Endothelial cell of umbilical vein (primary cell): Measurements from ENCODE around the gene DIP2C. TPM values are rescaled to one million over a fixed set of nuclear protein-coding genes. Genes with fewer than 3 reads are reported as not detected.

Experiments
- BruUV-seq: library from RNA; stranded (reverse); fragments of 400-500 nt; replicated peaks from 2 replicates; lab custom pipeline; 2021; lab: Mats Ljungman, UMichigan
- CTCF ChIA-PET: fragments of 300-600, 350-600 bp; sonication (Branson Sonifier 250); formaldehyde crosslinking; loops from one replicate; lab custom pipeline; 2021; ENCODE audit warnings: antibody characterized with exemption, inconsistent platforms; lab: Charles Lee
- POLR2A ChIA-PET: fragments of 300-600, 350-600 bp; sonication (Branson Sonifier 250); formaldehyde crosslinking; loops from one replicate; lab custom pipeline; 2021; ENCODE audit warnings: antibody characterized with exemption, inconsistent platforms; lab: Charles Lee
- DNase-seq: peaks from one replicate; pipeline ENCODE4 v3.0.0-alpha.2; 2011; ENCODE audit warnings: low read depth, low spot score
- FAIRE-seq: peaks from 2 replicates; lab custom pipeline; 2011; peaks lifted over from hg19 to GRCh38; lab: Jason Lieb, UNC
- H2AFZ ChIP-seq: 2 replicates; pipeline ENCODE4 v1.6.0; 2012; ENCODE audit warnings: low read depth, low read length, control low read depth, inconsistent platforms
- H3K27ac ChIP-seq: 2 replicates; pipeline ENCODE4 v1.5.1; 2011; ENCODE audit warnings: low read depth, mild to moderate bottlenecking, control low read depth, low read length, moderate library complexity; ENCODE audit not compliant: insufficient read depth
- H3K27me3 ChIP-seq, 2 experiments: 2 replicates each; pipeline versions ENCODE4 v1.6.0 to v1.6.1; 2011; ENCODE audit warnings: low read length in 2 of 2, mixed read lengths in 1 of 2; ENCODE audit not compliant: control insufficient read depth in 2 of 2, insufficient read depth in 2 of 2
- H3K36me3 ChIP-seq, 2 experiments: 2 replicates in 1 of 2; 3 replicates in 1 of 2; pipeline ENCODE4 v1.5.1; 2011; ENCODE audit warnings: low read length in 2 of 2, mild to moderate bottlenecking in 1 of 2, moderate library complexity in 1 of 2; ENCODE audit not compliant: control insufficient read depth in 2 of 2, insufficient read depth in 2 of 2; ENCODE audit errors: extremely low read depth in 1 of 2
- H3K4me1 ChIP-seq: 3 replicates; pipeline ENCODE4 v1.5.1; 2011; ENCODE audit warnings: mild to moderate bottlenecking, low read length; ENCODE audit not compliant: control insufficient read depth, insufficient read depth; ENCODE audit errors: extremely low read depth
- H3K4me2 ChIP-seq: 2 replicates; pipeline ENCODE4 v1.6.1; 2011; ENCODE audit warnings: low read length, control low read depth, mixed read lengths; ENCODE audit not compliant: insufficient read depth
- H3K4me3 ChIP-seq, 3 experiments: fragments of 200-600 bp in 1 of 3; sonication (generic), shearing (Covaris generic) in 1 of 3; replicated peaks in 1 of 3; 2 replicates each; pipeline ENCODE4 v1.5.1; 2011 to 2016; ENCODE audit warnings: control low read depth in 3 of 3, low read length in 3 of 3, mild to moderate bottlenecking in 2 of 3, inconsistent platforms in 1 of 3, low read depth in 1 of 3, moderate library complexity in 1 of 3; ENCODE audit not compliant: insufficient read depth in 1 of 3
- H3K79me2 ChIP-seq: 2 replicates; pipeline ENCODE4 v1.6.0; 2012; ENCODE audit warnings: low read length, inconsistent platforms; ENCODE audit not compliant: control insufficient read depth, insufficient read depth
- H3K9ac ChIP-seq: replicated peaks from 2 replicates; pipeline ENCODE3; 2011; ENCODE audit warnings: low read length, control low read depth; ENCODE audit not compliant: insufficient read depth; ENCODE audit errors: extremely low read depth
- H3K9me1 ChIP-seq: replicated peaks from 3 replicates; pipeline ENCODE4 v1.6.0; 2011; ENCODE audit warnings: mild to moderate bottlenecking, low read length; ENCODE audit not compliant: control insufficient read depth, insufficient read depth; ENCODE audit errors: extremely low read depth
- H3K9me3 ChIP-seq: replicated peaks from 2 replicates; pipeline ENCODE4 v1.5.1; 2012; ENCODE audit warnings: low read length, inconsistent platforms; ENCODE audit not compliant: control insufficient read depth, insufficient read depth
- H4K20me1 ChIP-seq: replicated peaks from 2 replicates; pipeline ENCODE3; 2011; ENCODE audit warnings: mild to moderate bottlenecking, low read length; ENCODE audit not compliant: control insufficient read depth, insufficient read depth; ENCODE audit errors: extremely low read depth
- CTCF ChIP-seq, 2 donors: IDR thresholded peaks; 1 replicate in 1 of 2; 2 replicates in 1 of 2; pipeline ENCODE4 v1.5.1; 2011; ENCODE audit warnings: low read length in 2 of 2, mild to moderate bottlenecking in 2 of 2, moderate library complexity in 2 of 2, control low read depth in 1 of 2, inconsistent platforms in 1 of 2, low read depth in 1 of 2; ENCODE audit not compliant: insufficient read depth in 1 of 2; ENCODE audit errors: extremely low read depth in 1 of 2
- EZH2 ChIP-seq: IDR thresholded peaks from 2 replicates; pipeline ENCODE4 v1.6.1; 2012; ENCODE audit warnings: borderline replicate concordance, low read depth, mild to moderate bottlenecking, moderate library complexity, low read length, inconsistent platforms; ENCODE audit not compliant: severe bottlenecking
- FOS ChIP-seq: IDR thresholded peaks from 2 replicates; pipeline ENCODE4 v1.6.1; 2011; ENCODE audit warnings: mild to moderate bottlenecking, low read length, moderate library complexity, borderline replicate concordance; ENCODE audit not compliant: insufficient read depth
- GATA2 ChIP-seq: IDR thresholded peaks from 2 replicates; pipeline ENCODE4 v1.7.0; 2011; ENCODE audit warnings: low read depth, mild to moderate bottlenecking, moderate library complexity, mixed read lengths, low read length; ENCODE audit not compliant: insufficient read length, insufficient read depth
- JUN ChIP-seq: IDR thresholded peaks from 2 replicates; pipeline ENCODE4 v1.6.1; 2011; ENCODE audit warnings: borderline replicate concordance, low read depth; ENCODE audit not compliant: insufficient read length, insufficient read depth
- MAX ChIP-seq: IDR thresholded peaks from 2 replicates; pipeline ENCODE4 v1.6.1; 2011; ENCODE audit not compliant: insufficient read depth, insufficient read length
- MYC ChIP-seq: IDR thresholded peaks from one replicate; pipeline ENCODE4 v1.6.1; 2011; ENCODE audit warnings: mild to moderate bottlenecking, low read depth, low read length
- POLR2A ChIP-seq: IDR thresholded peaks from 2 replicates; pipeline ENCODE4 v1.6.1; 2012; ENCODE audit warnings: low read depth, mild to moderate bottlenecking, control low read depth, low read length
- POLR2AphosphoS5 ChIP-seq: IDR thresholded peaks from 2 replicates; pipeline ENCODE4 v1.6.1; 2012; ENCODE audit warnings: low read depth, mild to moderate bottlenecking, control low read depth, low read length, moderate library complexity; ENCODE audit not compliant: insufficient read depth
- dilution Hi-C: fragments of 300-500 bp; cut with MboI; formaldehyde crosslinking; loops from one replicate; pipeline ENCODE4 v1.15.0; 2019; ENCODE audit warnings: low sequenced_read_pairs; ENCODE audit not compliant: extremely low pct_ligation_motif_present
- intact Hi-C: fragments of 100-400 bp; cut with micrococcal nuclease; formaldehyde crosslinking; loops from one replicate; pipeline ENCODE4 v1.10.0; 2022
- polyA plus RNA-seq, 4 experiments: library from polyadenylated mRNA; depleted of rRNA in 3 of 4; stranded (reverse) in 3 of 4; unstranded in 1 of 4; fragments of >200 nt; gene quantifications; 2 replicates each; pipeline versions ENCODE4 v1.2.1 to v1.2.3, GENCODE V29; 2011 to 2012; ENCODE audit warnings: missing spikeins in 1 of 4
- total RNA-seq: library from RNA; stranded (reverse); gene quantifications from 2 replicates; pipeline ENCODE4 v1.2.3, GENCODE V29; 2021

Gene DIP2C
- total and polyA plus RNA-seq, 2 donors (not counting 3 experiments of a cell fraction or from before 2014, with no cell fraction given): 3.6 to 10.7 TPM

- dilution Hi-C loops (no loop called here), intact Hi-C loops (no loop called here)
- FAIRE-seq (no peak), DNase-seq (no peak)
- H4K20me1 ChIP-seq: no peaks in the 10 kb centered on the region
- H2AFZ ChIP-seq: no peak overlapping the region
- ChIA-PET CTCF (interaction anchor here (1.9 kb wide), 1 partner anchor 10 kb away, joined by 4 read pairs; no protein-coding TSS in a partner anchor), POLR2A (no interaction called here)
- no peaks in the 10 kb centered on the region for H3K36me3 ChIP-seq
- H3K9ac ChIP-seq: no peak overlapping the region
- H3K4me2 ChIP-seq: no peak overlapping the region
- H3K9me3 ChIP-seq: no peaks in the 10 kb centered on the region
- no TSS peak for BruUV-seq
- no peak overlapping the region for H3K4me3 ChIP-seq
- H3K79me2 ChIP-seq: no peaks in the 10 kb centered on the region
- no peaks in the 10 kb centered on the region for H3K27me3 ChIP-seq
- H3K27ac ChIP-seq: no peak overlapping the region
- H3K9me1 ChIP-seq: no peaks in the 10 kb centered on the region
- H3K4me1 ChIP-seq: no peaks in the 10 kb centered on the region
- TF ChIP-seq FOS (no peak), EZH2 (no peak), JUN (no peak), POLR2AphosphoS5 (no peak), CTCF (IDR thresholded peaks at IDR 0.05; ENCODE audit: extremely low read depth in 1 of 2, insufficient read depth in 1 of 2, low read depth in 1 of 2, low read length in 2 of 2) (no peak), GATA2 (no peak), MAX (no peak), POLR2A (no peak), MYC (no peak)
Observed at GRCh38 chr10:470339-471003, 219.0 kb downstream of the DIP2C start.
